Neutrophil (primary cell): ENCODE results near the gene CHRND.

Experiments used
- H3K27ac ChIP-seq: fragments of 200-600 bp; sonication (generic); 2 replicates; pipeline ENCODE4 v1.5.1; 2016; ENCODE audit warnings: mild to moderate bottlenecking, moderate library complexity
- H3K27me3 ChIP-seq: fragments of 200-600 bp; sonication (generic); 2 replicates; pipeline ENCODE4 v1.6.0; 2016; ENCODE audit warnings: mild to moderate bottlenecking
- H3K36me3 ChIP-seq: fragments of 200-600 bp; sonication (generic); 2 replicates; pipeline ENCODE4 v1.5.1; 2017
- H3K4me1 ChIP-seq, 2 experiments: fragments of 200-600 bp in 1 of 2; sonication (generic) in 1 of 2; 1 replicate in 1 of 2; 2 replicates in 1 of 2; pipeline versions ENCODE4 v1.5.1 to v1.6.1; 2013 to 2016; ENCODE audit warnings: low read depth in 1 of 2, low read length in 1 of 2, mild to moderate bottlenecking in 1 of 2, moderate library complexity in 1 of 2; ENCODE audit not compliant: control insufficient read depth in 1 of 2, insufficient read depth in 1 of 2
- H3K4me3 ChIP-seq, 2 experiments: fragments of 200-600 bp in 1 of 2; sonication (generic) in 1 of 2; 1 replicate in 1 of 2; 2 replicates in 1 of 2; pipeline ENCODE4 v1.5.1; 2013 to 2016; ENCODE audit warnings: low read depth in 1 of 2, low read length in 1 of 2, mild to moderate bottlenecking in 1 of 2, moderate library complexity in 1 of 2
- H3K9me3 ChIP-seq: fragments of 200-600 bp; sonication (generic); 2 replicates; pipeline ENCODE4 v1.5.1; 2016
- TF ChIP-seq, protein P1 (sequence below): fragments of 200-600 bp; sonication (generic); IDR thresholded peaks from 2 replicates; pipeline ENCODE4 v1.5.1; 2016; ENCODE audit warnings: antibody characterized with exemption

The CHRND gene

DNA sequence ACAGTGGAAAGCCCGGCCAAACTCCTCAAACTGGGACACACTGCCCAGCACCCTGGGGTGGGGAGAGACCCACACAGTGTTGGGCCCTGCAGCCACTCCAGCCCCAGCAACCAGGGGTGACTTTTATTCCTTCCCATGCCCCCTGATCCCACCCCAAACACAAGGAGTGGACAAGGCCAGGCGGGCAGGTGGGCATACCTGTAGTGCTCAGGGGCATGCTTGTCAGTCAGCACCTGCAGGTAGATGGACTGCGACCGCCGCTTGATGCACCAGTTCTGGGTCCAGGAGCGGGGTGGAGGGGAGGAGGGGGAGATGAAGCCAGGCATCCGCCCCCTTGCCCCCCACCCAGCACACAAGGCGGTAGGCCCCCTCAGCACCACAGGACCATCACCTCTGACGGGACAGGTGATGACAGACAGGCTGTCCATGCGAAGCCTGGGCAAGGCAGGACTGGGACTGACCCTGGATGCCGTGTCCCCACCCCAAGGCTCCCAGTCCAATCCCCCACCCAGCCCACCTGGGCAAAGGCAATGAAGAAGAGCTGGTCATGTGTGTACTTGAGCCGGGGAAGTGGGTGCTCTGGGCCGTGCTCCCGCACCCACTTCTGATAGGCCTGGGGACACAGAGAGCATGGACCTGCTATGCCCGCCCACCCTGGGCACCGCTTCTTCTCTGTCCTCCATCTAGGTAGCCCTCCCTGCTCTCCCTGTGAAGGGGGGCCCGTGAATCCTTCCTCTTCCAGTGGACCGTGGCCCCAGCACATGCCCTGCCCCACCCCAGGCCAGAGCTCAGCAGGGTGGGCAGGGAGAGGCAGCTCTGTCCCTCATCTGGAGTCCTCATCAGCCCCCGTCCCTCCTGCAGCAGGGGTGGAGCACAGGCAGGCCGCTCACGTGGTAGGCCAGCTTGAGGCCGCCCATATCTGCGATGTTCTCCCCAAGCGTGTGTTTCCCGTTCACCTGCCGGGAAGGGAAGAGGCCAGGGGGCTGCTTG, 45.5 kb upstream of the CHRND start:
- H3K9me3 ChIP-seq, result no peaks in the 10 kb centered on the region
- peaks cover 31% of the 10 kb centered on the region for H3K27me3 ChIP-seq
- no peaks in the 10 kb centered on the region for H3K36me3 ChIP-seq
- TF ChIP-seq, protein P1, sequence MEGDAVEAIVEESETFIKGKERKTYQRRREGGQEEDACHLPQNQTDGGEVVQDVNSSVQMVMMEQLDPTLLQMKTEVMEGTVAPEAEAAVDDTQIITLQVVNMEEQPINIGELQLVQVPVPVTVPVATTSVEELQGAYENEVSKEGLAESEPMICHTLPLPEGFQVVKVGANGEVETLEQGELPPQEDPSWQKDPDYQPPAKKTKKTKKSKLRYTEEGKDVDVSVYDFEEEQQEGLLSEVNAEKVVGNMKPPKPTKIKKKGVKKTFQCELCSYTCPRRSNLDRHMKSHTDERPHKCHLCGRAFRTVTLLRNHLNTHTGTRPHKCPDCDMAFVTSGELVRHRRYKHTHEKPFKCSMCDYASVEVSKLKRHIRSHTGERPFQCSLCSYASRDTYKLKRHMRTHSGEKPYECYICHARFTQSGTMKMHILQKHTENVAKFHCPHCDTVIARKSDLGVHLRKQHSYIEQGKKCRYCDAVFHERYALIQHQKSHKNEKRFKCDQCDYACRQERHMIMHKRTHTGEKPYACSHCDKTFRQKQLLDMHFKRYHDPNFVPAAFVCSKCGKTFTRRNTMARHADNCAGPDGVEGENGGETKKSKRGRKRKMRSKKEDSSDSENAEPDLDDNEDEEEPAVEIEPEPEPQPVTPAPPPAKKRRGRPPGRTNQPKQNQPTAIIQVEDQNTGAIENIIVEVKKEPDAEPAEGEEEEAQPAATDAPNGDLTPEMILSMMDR, result no peak
- no peak overlapping the region for H3K27ac ChIP-seq
- no peak overlapping the region for H3K4me3 ChIP-seq
- no peaks in the 10 kb centered on the region for H3K4me1 ChIP-seq

- TF ChIP-seq, protein P1, result no peak
- Histone ChIP-seq H3K9me3 (no peaks in the 10 kb centered on the region), H3K4me3 (no peak overlapping the region), H3K36me3 (no peaks in the 10 kb centered on the region), H3K27ac (no peak overlapping the region), H3K4me1 (no peaks in the 10 kb centered on the region), H3K27me3 (peaks cover 42% of the 10 kb centered on the region)
Observed at GRCh38 chr2:232481322-232482140, 44.4 kb upstream of the CHRND start.

DNA sequence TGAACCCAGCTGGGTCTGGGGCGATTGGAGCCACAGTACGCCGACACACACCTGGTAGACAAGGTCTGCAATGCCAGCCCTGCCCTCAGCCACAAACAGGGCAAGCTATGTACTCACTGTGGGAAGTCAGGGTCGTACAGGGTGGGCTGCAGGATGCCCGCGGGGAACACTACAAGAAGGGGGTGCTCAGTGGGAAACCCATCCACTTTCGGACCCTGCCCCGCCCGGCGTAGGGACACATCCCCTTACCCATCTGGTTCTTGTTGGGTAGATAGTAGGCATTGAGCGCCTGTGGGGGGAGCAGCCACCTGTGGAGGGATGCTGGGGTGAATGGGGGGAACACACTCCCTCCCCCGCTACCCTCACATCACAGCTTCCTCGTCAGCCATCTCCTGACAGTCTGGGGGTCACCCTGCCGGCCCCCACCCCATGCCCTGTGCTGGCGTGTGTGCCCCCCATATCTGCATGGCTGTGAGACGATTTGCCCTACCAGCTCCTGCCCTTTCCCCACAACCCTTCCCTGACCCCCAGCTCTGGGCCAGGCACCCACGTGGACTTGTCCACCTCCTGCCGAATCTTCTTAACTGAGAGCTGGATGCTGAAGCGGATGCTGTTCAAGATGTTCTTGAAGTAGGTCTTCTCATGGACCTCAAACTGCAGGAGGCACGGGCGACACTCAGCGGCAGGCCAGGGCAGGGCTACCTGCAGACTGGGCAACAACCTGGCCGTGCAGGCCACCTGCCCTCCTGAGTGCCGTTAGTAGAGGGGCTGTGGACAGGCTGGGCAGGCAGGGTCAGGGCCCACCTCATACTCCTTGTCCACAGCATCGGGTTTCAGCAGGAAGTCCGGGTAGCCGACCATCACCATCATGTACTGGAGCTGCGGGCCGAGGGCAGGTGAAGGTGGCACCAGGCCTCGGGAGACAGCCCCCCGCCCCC, 43.4 kb upstream of the CHRND start:
- peaks cover 0 to 4% of the 10 kb centered on the region in 2 experiments for H3K4me1 ChIP-seq
- no peak overlapping the region for H3K4me3 ChIP-seq
- H3K27me3 ChIP-seq, result peaks cover 49% of the 10 kb centered on the region
- H3K9me3 ChIP-seq, result no peaks in the 10 kb centered on the region
- H3K27ac ChIP-seq, result no peak overlapping the region
- H3K36me3 ChIP-seq, result no peaks in the 10 kb centered on the region
- TF ChIP-seq, protein P1, result no peak

- Histone ChIP-seq H3K4me1 (peaks cover 0 to 4% of the 10 kb centered on the region in 2 experiments), H3K27ac (no peak overlapping the region), H3K27me3 (peaks cover 57% of the 10 kb centered on the region), H3K36me3 (no peaks in the 10 kb centered on the region), H3K9me3 (no peaks in the 10 kb centered on the region), H3K4me3 (no peak overlapping the region)
- TF ChIP-seq, protein P1, result no peak
Observed at GRCh38 chr2:232483311-232483922, 42.5 kb upstream of the CHRND start.
